HG03521 (cell line): ENCODE results near the gene GLIS2.

Experiments
- ATAC-seq: cut with Tn5 transposase; IDR thresholded peaks from one replicate; pipeline ENCODE4 v1.9.1; 2021; ENCODE audit warnings: mild to moderate bottlenecking, moderate library complexity; ENCODE audit not compliant: unreplicated experiment

GLIS2 gene

GRCh38 chr16:4369007-4369733 is 53.3 kb downstream of the GLIS2 start:
- ATAC-seq, result no peak

- no peak for ATAC-seq
Observed at GRCh38 chr16:4370151-4370550, 54.3 kb downstream of the GLIS2 start.

GRCh38 chr16:4370570-4371356 is 54.9 kb downstream of the GLIS2 start:
- ATAC-seq, result no peak

- peak; percentile 72 for ATAC-seq
Observed at GRCh38 chr16:4371357-4372000, 55.6 kb downstream of the GLIS2 start, which contains the start of gene VASN. TSS of gene VASN (plus strand) at chr16:4371848. CDS start at chr16:4380878, 9,030 bp downstream.

GRCh38 chr16:4372001-4372577 is 56.2 kb downstream of the GLIS2 start:
- peak; percentile 17 for ATAC-seq

GRCh38 chr16:4372578-4373355 is 56.9 kb downstream of the GLIS2 start:
- no peak for ATAC-seq

GRCh38 chr16:4373356-4373908 is 57.6 kb downstream of the GLIS2 start:
- no peak for ATAC-seq

GRCh38 chr16:4373909-4374742 is 58.3 kb downstream of the GLIS2 start:
- ATAC-seq, result no peak

GRCh38 chr16:4375717-4376116 is 59.9 kb downstream of the GLIS2 start:
- ATAC-seq, result no peak

GRCh38 chr16:4376126-4376892 is 60.4 kb downstream of the GLIS2 start:
- ATAC-seq, result no peak

- ATAC-seq, result no peak
Observed at GRCh38 chr16:4376893-4377572, 61.2 kb downstream of the GLIS2 start.

- ATAC-seq, result no peak
Observed at GRCh38 chr16:4377573-4378154, 61.8 kb downstream of the GLIS2 start.

GRCh38 chr16:4378161-4378666 is 62.3 kb downstream of the GLIS2 start:
- no peak for ATAC-seq

GRCh38 chr16:4378999-4379690 is 63.3 kb downstream of the GLIS2 start:
- no peak for ATAC-seq

GRCh38 chr16:4380119-4381063 is 64.5 kb downstream of the GLIS2 start:
- no peak for ATAC-seq
